HepG2 (cell line): Measurements from ENCODE around the gene CFAP210. TPM values are rescaled to one million over a fixed set of nuclear protein-coding genes. Genes with fewer than 3 reads are reported as not detected.

Source experiments
- ARID2 ChIP-seq: sonication (generic); formaldehyde crosslinking; IDR thresholded peaks from 2 replicates; pipeline ENCODE4 v1.8.1; 2022; ENCODE audit warnings: mild to moderate bottlenecking, missing genetic modification reagents, borderline replicate concordance
- CENPBD1 ChIP-seq: sonication (generic); formaldehyde crosslinking; IDR thresholded peaks from 2 replicates; pipeline ENCODE4 v1.8.0; 2022; ENCODE audit warnings: missing genetic modification reagents, low read depth, mild to moderate bottlenecking, borderline replicate concordance
- CHD2 ChIP-seq: IDR thresholded peaks from 2 replicates; pipeline ENCODE4 v1.6.1; 2011; ENCODE audit warnings: low read depth, low read length, improper control_type of control experiment
- HNF4G ChIP-seq, 2 experiments: sonication (generic) in 1 of 2; formaldehyde crosslinking in 1 of 2; IDR thresholded peaks; 2 replicates each; pipeline versions ENCODE4 v1.4.0 to v1.6.1; 2011 to 2020; ENCODE audit warnings: borderline replicate concordance in 2 of 2, low read depth in 2 of 2, mild to moderate bottlenecking in 2 of 2, low read length in 1 of 2, missing genetic modification reagents in 1 of 2, moderate library complexity in 1 of 2
- LCORL ChIP-seq, 2 experiments: fragments of 450-650 bp in 1 of 2; sonication (generic) in 1 of 2; formaldehyde crosslinking in 1 of 2; IDR thresholded peaks; 2 replicates each; pipeline versions ENCODE4 v1.5.0 to v1.6.1; 2017 to 2020; ENCODE audit warnings: antibody characterized with exemption in 1 of 2, missing genetic modification reagents in 1 of 2
- NR1H2 ChIP-seq: sonication (generic); formaldehyde crosslinking; IDR thresholded peaks from 2 replicates; pipeline ENCODE4 v1.8.1; 2022; ENCODE audit warnings: low read depth, missing genetic modification reagents, borderline replicate concordance
- SAP130 ChIP-seq: IDR thresholded peaks from 2 replicates; pipeline ENCODE4 v1.6.1; 2016; ENCODE audit warnings: low read depth
- SMC3 ChIP-seq: IDR thresholded peaks from 2 replicates; pipeline ENCODE4 v1.6.1; 2011; ENCODE audit warnings: low read length, improper control_type of control experiment
- SRSF4 ChIP-seq: fragments of 200-400 bp; formaldehyde crosslinking; IDR thresholded peaks from one replicate; pipeline ENCODE4 v1.6.1; 2018; ENCODE audit warnings: mild to moderate bottlenecking, low read depth, low read length, moderate library complexity; ENCODE audit not compliant: poor library complexity, severe bottlenecking
- STAT5B ChIP-seq: sonication (generic); formaldehyde crosslinking; IDR thresholded peaks from 2 replicates; pipeline ENCODE4 v1.4.0; 2020; ENCODE audit warnings: missing genetic modification reagents
- TFE3 ChIP-seq: IDR thresholded peaks from 2 replicates; pipeline ENCODE4 v1.6.1; 2016
- THYN1 ChIP-seq: sonication (generic); formaldehyde crosslinking; IDR thresholded peaks from 2 replicates; pipeline ENCODE4 v1.8.1; 2023; ENCODE audit warnings: low read depth, mild to moderate bottlenecking, moderate library complexity, missing genetic modification reagents, borderline replicate concordance
- ZBTB34 ChIP-seq: sonication (generic); formaldehyde crosslinking; IDR thresholded peaks from 2 replicates; pipeline ENCODE4 v1.8.0; 2022; ENCODE audit warnings: mild to moderate bottlenecking, missing genetic modification reagents
- ZBTB38 ChIP-seq: sonication (generic); formaldehyde crosslinking; IDR thresholded peaks from 2 replicates; pipeline ENCODE4 v1.5.1; 2020; ENCODE audit warnings: mild to moderate bottlenecking, missing genetic modification reagents
- ZMYM3 ChIP-seq: sonication (generic); formaldehyde crosslinking; IDR thresholded peaks from 2 replicates; pipeline ENCODE4 v1.5.1; 2020; ENCODE audit warnings: mild to moderate bottlenecking, missing genetic modification reagents
- ZNF17 ChIP-seq: sonication (generic); formaldehyde crosslinking; IDR thresholded peaks from 2 replicates; pipeline ENCODE4 v1.5.0; 2020; ENCODE audit warnings: mild to moderate bottlenecking, missing genetic modification reagents
- ZNF232 ChIP-seq: sonication (generic); formaldehyde crosslinking; IDR thresholded peaks from 2 replicates; pipeline ENCODE4 v1.4.0; 2020; ENCODE audit warnings: missing genetic modification reagents, borderline replicate concordance
- ZNF468 ChIP-seq: sonication (generic); formaldehyde crosslinking; IDR thresholded peaks from 2 replicates; pipeline ENCODE4 v1.8.0; 2022; ENCODE audit warnings: mild to moderate bottlenecking, moderate library complexity, missing genetic modification reagents
- ZNF501 ChIP-seq: sonication (generic); formaldehyde crosslinking; IDR thresholded peaks from 2 replicates; pipeline ENCODE4 v1.5.1; 2020; ENCODE audit warnings: mild to moderate bottlenecking, moderate library complexity, missing genetic modification reagents
- ZNF512B ChIP-seq: sonication (generic); formaldehyde crosslinking; IDR thresholded peaks from 2 replicates; pipeline ENCODE4 v1.5.1; 2020; ENCODE audit warnings: missing genetic modification reagents, mild to moderate bottlenecking, borderline replicate concordance
- ZNF614 ChIP-seq: IDR thresholded peaks from 2 replicates; pipeline ENCODE4 v1.6.1; 2018; ENCODE audit warnings: missing biosample characterization, missing genetic modification reagents, inconsistent platforms, borderline replicate concordance
- ZNF629 ChIP-seq: sonication (generic); formaldehyde crosslinking; conservative IDR thresholded peaks from 2 replicates; pipeline ENCODE4 v1.5.0; 2020; ENCODE audit warnings: missing genetic modification reagents
- ZNF674 ChIP-seq: sonication (generic); formaldehyde crosslinking; IDR thresholded peaks from 2 replicates; pipeline ENCODE4 v1.5.0; 2020; ENCODE audit warnings: low read depth, mild to moderate bottlenecking, missing genetic modification reagents
- polyA plus RNA-seq, 8 experiments: library from polyadenylated mRNA; depleted of rRNA in 3 of 8; stranded (reverse) in 7 of 8; unstranded in 1 of 8; fragments of >200 nt; fragmentation: Illumina TruSeq in 4 of 8; extraction: Trizol in 4 of 8; gene quantifications; 2 replicates each; pipeline versions ENCODE4 v1.2.1 to v1.2.3, GENCODE V29; 2011 to 2016; ENCODE audit warnings: low read depth in 4 of 8, missing spikeins in 1 of 8, mixed read lengths in 1 of 8; ENCODE audit not compliant: insufficient read depth in 1 of 8
- total RNA-seq, 5 experiments: library from RNA; depleted of rRNA; stranded (reverse); fragments of >200 nt; fragmentation: Illumina TruSeq; extraction: Trizol; gene quantifications; 2 replicates each; pipeline ENCODE4 v1.2.3, GENCODE V29; 2016; ENCODE audit warnings: low read depth in 1 of 5

CFAP210 gene
- total and polyA plus RNA-seq, 2 of the 13 experiments (the other 11 are each of a cell fraction or from before 2014, with no cell fraction given), result 0.18 TPM; not detected in 1

GRCh38 chr2:169736902-169737301 lies 42.7 kb upstream of the CFAP210 start (continued):
- TF ChIP-seq ZBTB34 (CRISPR knock-in tag) (no peak), HNF4G (IDR thresholded peaks at IDR 0.05; ENCODE audit: borderline replicate concordance, low read depth, low read length) (no peak), HNF4G (CRISPR knock-in tag; IDR thresholded peaks at IDR 0.05; ENCODE audit: borderline replicate concordance, low read depth) (no peak), ZNF674 (CRISPR knock-in tag) (no peak), ZNF17 (CRISPR knock-in tag) (no peak), CENPBD1 (no peak), ZBTB38 (CRISPR knock-in tag) (peak; percentile 68), ZNF512B (CRISPR knock-in tag) (0 out of 2 replicates have a peak, but pooled peaks have one; percentile 26), ZNF614 (CRISPR knock-in tag) (peak; percentile 41; the same call in 1 of the 2 replicates), ZNF629 (peak; percentile 71), SRSF4 (no peak), NR1H2 (CRISPR knock-in tag) (no peak), CHD2 (no peak), TFE3 (CRISPR knock-in tag) (0 out of 2 replicates have a peak, but pooled peaks have one; percentile 21), ZNF232 (no peak), SMC3 (no peak), ARID2 (no peak), ZMYM3 (peak; percentile 27; the same call in 1 of the 2 replicates), THYN1 (no peak), ZNF501 (CRISPR knock-in tag) (no peak), ZNF468 (CRISPR knock-in tag) (no peak), STAT5B (CRISPR knock-in tag) (no peak), SAP130 (peak; percentile 25; the same call in 1 of the 2 replicates), LCORL (IDR thresholded peaks at IDR 0.05) (no peak), LCORL (CRISPR knock-in tag; IDR thresholded peaks at IDR 0.05) (no peak)
